ENCODE measurements around the gene SLC25A21.

The SLC25A21 gene

GRCh38 chr14:36860831-36861230, 311.6 kb downstream of the SLC25A21 start:
- TF ChIP-seq CREB1 (IDR thresholded peaks at IDR 0.05; ENCODE audit: low read depth), result no peak
- no peak for TF ChIP-seq YY1 (IDR thresholded peaks at IDR 0.05; ENCODE audit: low read depth)
- no peak for TF ChIP-seq EGR1 (IDR thresholded peaks at IDR 0.05)
- no peak for TF ChIP-seq TCF12 (IDR thresholded peaks at IDR 0.05; ENCODE audit: low read depth)
- no peak for TF ChIP-seq ZBTB7A (IDR thresholded peaks at IDR 0.05; ENCODE audit: low read depth)
- TF ChIP-seq TAF1 (IDR thresholded peaks at IDR 0.05; ENCODE audit: low read depth), result no peak
- no peak for TF ChIP-seq RAD21 (IDR thresholded peaks at IDR 0.05; ENCODE audit: low read depth)
- TF ChIP-seq TEAD4 (IDR thresholded peaks at IDR 0.05), result no peak
- TF ChIP-seq CEBPB (IDR thresholded peaks at IDR 0.05), result no peak
- TF ChIP-seq EP300 (IDR thresholded peaks at IDR 0.05; ENCODE audit: borderline replicate concordance), result no peak
- no peak for TF ChIP-seq FOXM1 (IDR thresholded peaks at IDR 0.05; ENCODE audit: borderline replicate concordance, low read depth)
- TF ChIP-seq REST (IDR thresholded peaks at IDR 0.05; ENCODE audit: low read depth), result no peak
- TF ChIP-seq MAX (IDR thresholded peaks at IDR 0.05), result no peak
- TF ChIP-seq NFIC (IDR thresholded peaks at IDR 0.05), result no peak
- TF ChIP-seq USF1 (IDR thresholded peaks at IDR 0.05), result no peak

- TF ChIP-seq ZBTB7A (IDR thresholded peaks at IDR 0.05; ENCODE audit: low read depth), result no peak
- no peak for TF ChIP-seq TAF1 (IDR thresholded peaks at IDR 0.05; ENCODE audit: low read depth)
- no peak for TF ChIP-seq RAD21 (IDR thresholded peaks at IDR 0.05; ENCODE audit: low read depth)
- no peak for TF ChIP-seq FOXM1 (IDR thresholded peaks at IDR 0.05; ENCODE audit: borderline replicate concordance, low read depth)
- no peak for TF ChIP-seq MAX (IDR thresholded peaks at IDR 0.05)
- TF ChIP-seq USF1 (IDR thresholded peaks at IDR 0.05), result no peak
- TF ChIP-seq TEAD4 (IDR thresholded peaks at IDR 0.05), result no peak
- TF ChIP-seq EGR1 (IDR thresholded peaks at IDR 0.05), result no peak
- no peak for TF ChIP-seq REST (IDR thresholded peaks at IDR 0.05; ENCODE audit: low read depth)
- TF ChIP-seq CEBPB (IDR thresholded peaks at IDR 0.05), result no peak
- TF ChIP-seq TCF12 (IDR thresholded peaks at IDR 0.05; ENCODE audit: low read depth), result no peak
- TF ChIP-seq NFIC (IDR thresholded peaks at IDR 0.05), result no peak
These were observed 313.3 kb downstream of the SLC25A21 start for GRCh38 chr14:36859119-36859518.

GRCh38 chr14:36857842-36858445, 314.5 kb downstream of the SLC25A21 start:
- TF ChIP-seq NFIC (IDR thresholded peaks at IDR 0.05), result no peak

- no peak for TF ChIP-seq CREB1 (IDR thresholded peaks at IDR 0.05; ENCODE audit: low read depth)
- TF ChIP-seq TCF12 (IDR thresholded peaks at IDR 0.05; ENCODE audit: low read depth), result no peak
- no peak for TF ChIP-seq MAX (IDR thresholded peaks at IDR 0.05)
- no peak for TF ChIP-seq FOXM1 (IDR thresholded peaks at IDR 0.05; ENCODE audit: borderline replicate concordance, low read depth)
- no peak for TF ChIP-seq EP300 (IDR thresholded peaks at IDR 0.05; ENCODE audit: borderline replicate concordance)
- no peak for TF ChIP-seq TAF1 (IDR thresholded peaks at IDR 0.05; ENCODE audit: low read depth)
- TF ChIP-seq REST (IDR thresholded peaks at IDR 0.05; ENCODE audit: low read depth), result no peak
- TF ChIP-seq EGR1 (IDR thresholded peaks at IDR 0.05), result no peak
- TF ChIP-seq YY1 (IDR thresholded peaks at IDR 0.05; ENCODE audit: low read depth), result no peak
- TF ChIP-seq ZBTB7A (IDR thresholded peaks at IDR 0.05; ENCODE audit: low read depth), result no peak
- TF ChIP-seq TEAD4 (IDR thresholded peaks at IDR 0.05), result no peak
- no peak for TF ChIP-seq USF1 (IDR thresholded peaks at IDR 0.05)
- TF ChIP-seq CEBPB (IDR thresholded peaks at IDR 0.05), result no peak
- TF ChIP-seq RAD21 (IDR thresholded peaks at IDR 0.05; ENCODE audit: low read depth), result no peak
- no peak for TF ChIP-seq NFIC (IDR thresholded peaks at IDR 0.05)
These were observed 315.3 kb downstream of the SLC25A21 start for GRCh38 chr14:36857136-36857535.
